Neural crest cell (in vitro differentiated cells): Measurements from ENCODE around the gene MYL6B. TPM values are rescaled to one million over a fixed set of nuclear protein-coding genes. Genes with fewer than 3 reads are reported as not detected.

Experiments used
- DNase-seq: peaks from one replicate; pipeline ENCODE4 v3.0.0; 2021; ENCODE audit warnings: low read depth, mixed read lengths, low spot score
- H3K27ac Mint-ChIP-seq: one replicate; pipeline ENCODE4 v1.8.0; 2021; ENCODE audit warnings: mild to moderate bottlenecking, mixed read lengths; ENCODE audit not compliant: unreplicated experiment
- H3K27me3 Mint-ChIP-seq: 2 replicates; pipeline ENCODE4 v1.8.0; 2021; ENCODE audit warnings: low read depth, mild to moderate bottlenecking, mixed read lengths
- H3K36me3 Mint-ChIP-seq: 2 replicates; pipeline ENCODE4 v1.8.0; 2021; ENCODE audit warnings: low read depth, mild to moderate bottlenecking, mixed read lengths
- H3K4me1 Mint-ChIP-seq: 2 replicates; pipeline ENCODE4 v1.8.0; 2021; ENCODE audit warnings: mixed read lengths
- H3K4me3 Mint-ChIP-seq: one replicate; pipeline ENCODE4 v1.8.0; 2021; ENCODE audit warnings: mild to moderate bottlenecking, mixed read lengths
- H3K9me3 Mint-ChIP-seq: 2 replicates; pipeline ENCODE4 v1.8.0; 2021; ENCODE audit warnings: mixed read lengths
- CTCF ChIP-seq: fragments of 200-600 bp; sonication (generic); conservative IDR thresholded peaks from 2 replicates; pipeline ENCODE4 v1.5.0; 2021; ENCODE audit warnings: antibody characterized with exemption, mild to moderate bottlenecking
- total RNA-seq: library from RNA; stranded (reverse); gene quantifications from 2 replicates; pipeline ENCODE4 v1.2.1, GENCODE V29; 2021

Gene MYL6B
- total RNA-seq, 1 donor from 2014 or later = 178 TPM

GRCh38 chr12:56159482-56160192 is 7.2 kb downstream of the MYL6B start:
- H3K9me3 Mint-ChIP-seq = no peaks in the 10 kb centered on the region

GRCh38 chr12:56160193-56160763 is 7.9 kb downstream of the MYL6B start:
- Mint-ChIP-seq H3K9me3 (no peaks in the 10 kb centered on the region), H3K27me3 (peaks cover 18% of the 10 kb centered on the region), H3K4me3 (peak overlapping the region; percentile 95), H3K36me3 (peaks cover 34% of the 10 kb centered on the region), H3K4me1 (peaks cover 60% of the 10 kb centered on the region), H3K27ac (peak overlapping the region; percentile 51)
- DNase-seq = no peak
- TF ChIP-seq CTCF = no peak

More at GRCh38 chr12:56159482-56160192, 7.2 kb downstream of the MYL6B start:
- peaks cover 66% of the 10 kb centered on the region for H3K4me1 Mint-ChIP-seq
- H3K4me3 Mint-ChIP-seq = peak overlapping the region; percentile 95
- DNase-seq = no peak
- no peak for TF ChIP-seq CTCF
- H3K36me3 Mint-ChIP-seq = peaks cover 37% of the 10 kb centered on the region
- peaks cover 18% of the 10 kb centered on the region for H3K27me3 Mint-ChIP-seq
- peak overlapping the region; percentile 99 for H3K27ac Mint-ChIP-seq

- no peaks in the 10 kb centered on the region for H3K9me3 Mint-ChIP-seq
- peak overlapping the region; percentile 95 for H3K4me3 Mint-ChIP-seq
- peaks cover 18% of the 10 kb centered on the region for H3K27me3 Mint-ChIP-seq
- DNase-seq = no peak
- TF ChIP-seq CTCF = no peak
- peaks cover 34% of the 10 kb centered on the region for H3K36me3 Mint-ChIP-seq
- H3K4me1 Mint-ChIP-seq = peaks cover 55% of the 10 kb centered on the region
- peak overlapping the region; percentile 60 for H3K27ac Mint-ChIP-seq
Measured at GRCh38 chr12:56160894-56161689, 8.7 kb downstream of the MYL6B start.

GRCh38 chr12:56161690-56162351 is 9.4 kb downstream of the MYL6B start:
- peaks cover 34% of the 10 kb centered on the region for H3K36me3 Mint-ChIP-seq
- no peak overlapping the region for H3K27ac Mint-ChIP-seq
- no peaks in the 10 kb centered on the region for H3K9me3 Mint-ChIP-seq

More at GRCh38 chr12:56161690-56162351, 9.4 kb downstream of the MYL6B start:
- no peak for DNase-seq
- Mint-ChIP-seq H3K27me3 (peaks cover 18% of the 10 kb centered on the region), H3K4me3 (peak overlapping the region; percentile 95), H3K4me1 (peaks cover 55% of the 10 kb centered on the region)
- no peak for TF ChIP-seq CTCF
